ENCODE data around the gene KRTAP1-1. TPM values are rescaled to one million over a fixed set of nuclear protein-coding genes. Genes with fewer than 3 reads are reported as not detected.

KRTAP1-1 gene
- total and polyA plus RNA-seq, 12 donors, result not detected

DNA sequence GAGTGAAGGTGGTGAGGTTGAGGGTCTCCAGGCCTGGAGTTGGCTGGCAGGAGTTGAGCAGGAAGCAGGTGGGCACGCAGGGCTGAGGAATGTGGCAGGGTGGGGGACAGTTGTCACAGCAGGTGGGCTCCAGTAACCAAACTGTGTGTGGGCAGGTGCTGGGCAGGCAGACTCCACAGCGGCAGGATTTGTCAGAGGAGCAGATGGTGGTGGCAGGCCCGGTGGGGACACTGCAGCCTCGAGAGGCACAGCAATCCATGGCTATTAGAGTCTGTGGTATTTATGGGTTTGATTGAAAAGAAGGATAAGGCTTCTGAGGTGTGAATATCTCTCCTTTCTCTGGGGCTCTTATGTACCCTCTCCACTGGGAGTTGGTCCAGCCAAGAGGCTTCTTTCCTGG lies 47.4 kb downstream of the KRTAP1-1 start, which contains the start of gene KRTAP3-3:
Gene KRTAP3-3 (minus strand): TSS at position 326 of the 400 bp plus-strand sequence. CDS start 67 bp downstream, at position 259.
- no peaks in the 10 kb centered on the region for H3K36me3 ChIP-seq
- peaks cover 0 to 7% (median 0%) of the 10 kb centered on the region in 11 donors for H3K9me3 ChIP-seq
- no peak for TF ChIP-seq CTCF (IDR thresholded peaks at IDR 0.05)
- DNase-seq, result no peak
- no peaks in the 10 kb centered on the region for H3K4me1 ChIP-seq
- intact Hi-C loops (cut with DNase I), result no loop called here
- peaks cover 0 to 64% (median 27%) of the 10 kb centered on the region in 7 donors for H3K27me3 ChIP-seq
- no peak within 1 kb of the TSS for H3K4me3 ChIP-seq
- ATAC-seq, result no peak
- WGBS, 2 donors, result 39 to 40% methylated on average over 4 of the region's 4 CpGs
- no peak within 1 kb of the TSS for H3K27ac ChIP-seq

DNA sequence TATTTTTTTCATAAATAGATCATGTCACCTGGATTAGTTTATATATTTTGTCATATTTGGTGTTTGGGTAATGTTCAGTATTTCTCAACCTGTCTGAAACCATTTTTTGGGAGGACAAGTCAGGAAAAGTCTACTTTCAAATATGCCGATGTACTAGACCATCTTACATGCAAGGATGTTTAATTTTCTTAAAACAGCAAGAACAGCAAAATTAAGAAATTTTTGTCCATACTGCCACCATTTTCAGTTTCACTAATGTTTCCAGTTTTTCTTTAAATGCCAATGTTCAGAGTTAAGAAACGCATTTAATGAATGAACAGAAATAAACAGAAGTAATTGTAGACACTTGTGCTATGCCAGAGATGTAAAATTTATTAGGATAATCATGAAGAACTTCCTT lies 48.2 kb downstream of the KRTAP1-1 start:
- 92 to 99% methylated on average over 2 of the region's 2 CpGs for WGBS, 2 donors
- intact Hi-C loops (cut with DNase I), result no loop called here
- DNase-seq (no peak), ATAC-seq (no peak)
- Histone ChIP-seq H3K4me3 (no peak overlapping the region), H3K27me3 (peaks cover 0 to 58% (median 26%) of the 10 kb centered on the region in 7 donors), H3K27ac (no peak overlapping the region), H3K9me3 (peaks cover 0 to 7% (median 0%) of the 10 kb centered on the region in 11 donors), H3K4me1 (no peaks in the 10 kb centered on the region), H3K36me3 (no peaks in the 10 kb centered on the region)
- TF ChIP-seq CTCF (IDR thresholded peaks at IDR 0.05), result no peak

DNA sequence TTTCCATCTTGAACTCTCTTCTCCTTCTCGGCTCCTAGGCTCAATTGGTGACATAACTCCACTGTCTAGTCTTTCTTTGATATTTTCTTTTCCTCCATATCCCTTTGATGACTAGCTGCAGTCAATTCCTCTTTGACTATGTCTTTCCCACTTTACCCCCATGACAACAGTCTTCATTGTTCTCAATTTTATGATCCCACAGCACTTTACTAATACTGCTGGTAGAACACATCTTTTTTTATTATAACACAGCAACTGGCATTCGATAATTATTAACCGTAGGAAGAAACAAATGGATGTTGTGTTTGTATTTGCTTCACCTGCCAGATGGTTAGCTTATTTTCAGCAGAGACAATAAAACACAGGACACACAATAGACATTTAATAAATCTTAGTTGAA lies 48.6 kb downstream of the KRTAP1-1 start:
- WGBS, 2 donors, result 81 to 83% methylated on average over 3 of the region's 3 CpGs
- peaks cover 0 to 7% (median 0%) of the 10 kb centered on the region in 11 donors for H3K9me3 ChIP-seq
- no peak overlapping the region for H3K4me3 ChIP-seq
- ATAC-seq, result no peak
- TF ChIP-seq CTCF (IDR thresholded peaks at IDR 0.05), result no peak
- peaks cover 0 to 54% (median 26%) of the 10 kb centered on the region in 7 donors for H3K27me3 ChIP-seq
- intact Hi-C loops (cut with DNase I), result no loop called here
- no peak for DNase-seq
- no peaks in the 10 kb centered on the region for H3K36me3 ChIP-seq
- no peak overlapping the region for H3K27ac ChIP-seq
- no peaks in the 10 kb centered on the region for H3K4me1 ChIP-seq

Other genes with a start within 250 kb of the KRTAP1-1 start
Only the 30 nearest of the 37 such genes appear.
- gene KRT12, start 174.2 kb downstream of the KRTAP1-1 start, total RNA-seq, result not detected
- gene KRT12, start 174.2 kb downstream of the KRTAP1-1 start, polyA plus RNA-seq, result not detected
- not detected for gene KRT20, start 156.2 kb downstream of the KRTAP1-1 start, total RNA-seq
- gene KRT20, start 156.2 kb downstream of the KRTAP1-1 start, polyA plus RNA-seq, result not detected
- under 1 TPM in 3 of 10 donors, not detected in 7; 0.19 to 0.25 (median 0.23) TPM for gene KRT23, start 103.8 kb downstream of the KRTAP1-1 start, total RNA-seq
- under 1 TPM in 1 of 2 donors, not detected in 1; 0.01 TPM for gene KRT23, start 103.8 kb downstream of the KRTAP1-1 start, polyA plus RNA-seq
- not detected for gene KRT39, start 74.5 kb downstream of the KRTAP1-1 start, total RNA-seq
- gene KRT39, start 74.5 kb downstream of the KRTAP1-1 start, polyA plus RNA-seq, result not detected
- gene KRT40, start 57.1 kb downstream of the KRTAP1-1 start, total RNA-seq, result not detected
- not detected for gene KRT40, start 57.1 kb downstream of the KRTAP1-1 start, polyA plus RNA-seq
- gene KRTAP3-3, start 47.3 kb downstream of the KRTAP1-1 start, total RNA-seq, result not detected
- gene KRTAP3-3, start 47.3 kb downstream of the KRTAP1-1 start, polyA plus RNA-seq, result not detected
- not detected for gene KRTAP3-2, start 41.5 kb downstream of the KRTAP1-1 start, total RNA-seq
- gene KRTAP3-2, start 41.5 kb downstream of the KRTAP1-1 start, polyA plus RNA-seq, result not detected
- gene KRTAP3-1, start 32.3 kb downstream of the KRTAP1-1 start, total RNA-seq, result not detected
- not detected for gene KRTAP3-1, start 32.3 kb downstream of the KRTAP1-1 start, polyA plus RNA-seq
- not detected for gene KRTAP1-5, start 14.2 kb downstream of the KRTAP1-1 start, total RNA-seq
- gene KRTAP1-5, start 14.2 kb downstream of the KRTAP1-1 start, polyA plus RNA-seq, result not detected
- not detected for gene KRTAP1-4, start 11.3 kb downstream of the KRTAP1-1 start, total RNA-seq
- not detected for gene KRTAP1-4, start 11.3 kb downstream of the KRTAP1-1 start, polyA plus RNA-seq
- gene KRTAP1-3, start 6.6 kb downstream of the KRTAP1-1 start, total RNA-seq, result not detected
- gene KRTAP1-3, start 6.6 kb downstream of the KRTAP1-1 start, polyA plus RNA-seq, result not detected
- not detected for gene KRTAP2-1, start 5.9 kb upstream of the KRTAP1-1 start, total RNA-seq
- not detected for gene KRTAP2-1, start 5.9 kb upstream of the KRTAP1-1 start, polyA plus RNA-seq
- not detected for gene KRTAP2-2, start 13.8 kb upstream of the KRTAP1-1 start, total RNA-seq
- not detected for gene KRTAP2-2, start 13.8 kb upstream of the KRTAP1-1 start, polyA plus RNA-seq
- gene KRTAP2-3, start 18.7 kb upstream of the KRTAP1-1 start, total RNA-seq, result not detected
- gene KRTAP2-3, start 18.7 kb upstream of the KRTAP1-1 start, polyA plus RNA-seq, result not detected
- gene KRTAP2-4, start 24.4 kb upstream of the KRTAP1-1 start, total RNA-seq, result not detected
- not detected for gene KRTAP2-4, start 24.4 kb upstream of the KRTAP1-1 start, polyA plus RNA-seq
- not detected for gene KRTAP4-7, start 42.7 kb upstream of the KRTAP1-1 start, total RNA-seq
- not detected for gene KRTAP4-7, start 42.7 kb upstream of the KRTAP1-1 start, polyA plus RNA-seq
- gene KRTAP4-8, start 56.7 kb upstream of the KRTAP1-1 start, total RNA-seq, result not detected
- not detected for gene KRTAP4-8, start 56.7 kb upstream of the KRTAP1-1 start, polyA plus RNA-seq
- not detected for gene KRTAP4-16, start 60.8 kb upstream of the KRTAP1-1 start, total RNA-seq
- not detected for gene KRTAP4-16, start 60.8 kb upstream of the KRTAP1-1 start, polyA plus RNA-seq
- not detected for gene KRTAP4-9, start 63.9 kb upstream of the KRTAP1-1 start, total RNA-seq
- not detected for gene KRTAP4-9, start 63.9 kb upstream of the KRTAP1-1 start, polyA plus RNA-seq
- not detected for gene KRTAP4-11, start 76.9 kb upstream of the KRTAP1-1 start, total RNA-seq
- gene KRTAP4-11, start 76.9 kb upstream of the KRTAP1-1 start, polyA plus RNA-seq, result not detected
- not detected for gene KRTAP4-12, start 82.7 kb upstream of the KRTAP1-1 start, total RNA-seq
- not detected for gene KRTAP4-12, start 82.7 kb upstream of the KRTAP1-1 start, polyA plus RNA-seq
- gene KRTAP4-6, start 99.1 kb upstream of the KRTAP1-1 start, total RNA-seq, result not detected
- gene KRTAP4-6, start 99.1 kb upstream of the KRTAP1-1 start, polyA plus RNA-seq, result not detected
- gene KRTAP4-5, start 108.4 kb upstream of the KRTAP1-1 start, total RNA-seq, result not detected
- not detected for gene KRTAP4-5, start 108.4 kb upstream of the KRTAP1-1 start, polyA plus RNA-seq
- gene KRTAP4-4, start 119.3 kb upstream of the KRTAP1-1 start, total RNA-seq, result not detected
- gene KRTAP4-4, start 119.3 kb upstream of the KRTAP1-1 start, polyA plus RNA-seq, result not detected
- gene KRTAP4-3, start 126.8 kb upstream of the KRTAP1-1 start, total RNA-seq, result not detected
- not detected for gene KRTAP4-3, start 126.8 kb upstream of the KRTAP1-1 start, polyA plus RNA-seq
- not detected for gene KRTAP4-2, start 136.8 kb upstream of the KRTAP1-1 start, total RNA-seq
- gene KRTAP4-2, start 136.8 kb upstream of the KRTAP1-1 start, polyA plus RNA-seq, result not detected
- not detected for gene KRTAP4-1, start 143.5 kb upstream of the KRTAP1-1 start, total RNA-seq
- gene KRTAP4-1, start 143.5 kb upstream of the KRTAP1-1 start, polyA plus RNA-seq, result not detected
- gene KRTAP9-1, start 148.4 kb upstream of the KRTAP1-1 start, total RNA-seq, result not detected
- not detected for gene KRTAP9-1, start 148.4 kb upstream of the KRTAP1-1 start, polyA plus RNA-seq
- not detected for gene KRTAP9-2, start 185.2 kb upstream of the KRTAP1-1 start, total RNA-seq
- gene KRTAP9-2, start 185.2 kb upstream of the KRTAP1-1 start, polyA plus RNA-seq, result not detected
- not detected for gene KRTAP9-3, start 191.0 kb upstream of the KRTAP1-1 start, total RNA-seq
- not detected for gene KRTAP9-3, start 191.0 kb upstream of the KRTAP1-1 start, polyA plus RNA-seq

Measured in heart right ventricle (tissue), 16 donors.